Stimulated activated CD8-positive, alpha-beta memory T cell treated with anti-CD3 and anti-CD28 coated beads, Interleukin-4, amount 100 ng/mL, for 24 hours (primary cell): ENCODE data around the gene ZBTB38.

Source experiments
- DNase-seq: peaks from one replicate; pipeline ENCODE4 v3.0.0-alpha.2; 2020; ENCODE audit warnings: low read depth

Gene ZBTB38

GRCh38 chr3:141405591-141405990 is 37.3 kb downstream of the ZBTB38 start:
- DNase-seq = no peak

DNA sequence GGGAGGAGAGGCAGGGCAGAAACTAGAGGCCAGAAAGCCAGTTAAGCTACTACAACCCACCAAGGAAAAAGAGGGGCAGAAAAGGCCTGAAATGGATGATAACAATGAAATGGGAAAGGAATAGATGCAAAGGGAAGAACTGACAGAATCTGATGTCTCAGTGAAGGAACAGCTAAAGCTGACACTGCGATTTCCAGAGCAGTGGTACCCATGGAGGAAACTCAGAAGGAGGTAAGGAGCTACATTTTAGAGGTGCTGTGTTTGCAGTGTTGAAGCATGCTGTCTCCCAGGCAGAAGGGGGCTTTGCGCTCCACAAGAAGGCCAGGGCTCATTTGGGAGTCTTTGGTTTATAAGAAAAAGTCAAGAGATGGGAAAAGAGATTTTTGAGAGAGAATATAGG is 38.0 kb downstream of the ZBTB38 start:
- no peak for DNase-seq

GRCh38 chr3:141407047-141407446 is 38.7 kb downstream of the ZBTB38 start:
- no peak for DNase-seq

DNA sequence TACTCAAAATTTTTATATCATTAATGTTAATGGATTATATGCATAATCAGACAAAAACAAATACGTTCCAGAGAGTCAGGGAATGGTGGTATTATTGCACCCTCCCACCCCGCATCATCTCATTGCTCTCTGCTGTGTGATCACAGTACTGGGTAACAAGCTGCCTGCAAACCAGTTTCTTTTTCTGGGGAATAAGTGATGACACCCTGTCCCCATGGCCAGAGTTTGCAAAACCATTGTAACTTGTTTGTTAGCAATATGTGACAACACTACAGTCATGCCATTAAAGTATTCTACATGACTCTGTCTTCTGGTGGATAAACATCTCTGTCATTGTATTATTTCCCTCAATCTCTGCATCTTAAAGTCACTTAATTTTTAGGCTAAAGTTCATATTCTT is 39.5 kb downstream of the ZBTB38 start:
- DNase-seq = no peak

GRCh38 chr3:141408596-141408995 is 40.3 kb downstream of the ZBTB38 start:
- no peak for DNase-seq

- no peak for DNase-seq
Observed at GRCh38 chr3:141409940-141410241, 41.6 kb downstream of the ZBTB38 start.

GRCh38 chr3:141410408-141410807 is 42.1 kb downstream of the ZBTB38 start:
- no peak for DNase-seq

GRCh38 chr3:141410846-141411245 is 42.5 kb downstream of the ZBTB38 start:
- no peak for DNase-seq

DNA sequence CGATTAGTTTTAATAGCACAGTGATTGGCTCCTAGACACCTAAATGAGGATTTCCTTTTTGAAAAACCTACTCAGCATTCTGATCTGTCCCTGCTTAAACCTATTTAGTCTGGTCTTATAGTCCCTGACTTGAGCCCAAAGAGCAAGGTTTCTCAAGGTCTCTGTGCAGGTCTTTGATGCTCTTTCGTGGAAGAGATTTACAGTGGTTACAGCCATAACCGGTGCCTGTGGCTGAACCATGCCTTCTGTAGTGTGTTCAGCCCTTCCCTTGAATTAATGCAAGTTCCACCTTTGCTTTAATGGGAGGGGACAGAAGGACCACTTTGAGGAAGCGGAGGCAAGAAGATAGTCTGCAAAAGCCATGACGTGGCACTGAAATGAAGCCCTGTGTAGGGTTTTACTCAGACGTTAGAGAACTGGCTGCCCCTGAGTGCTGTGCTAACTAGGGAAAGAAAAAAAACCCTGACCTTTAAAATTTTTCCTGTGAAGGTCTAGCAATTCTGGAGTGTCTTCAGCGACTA is 43.0 kb downstream of the ZBTB38 start:
- peak; percentile 12 for DNase-seq

DNA sequence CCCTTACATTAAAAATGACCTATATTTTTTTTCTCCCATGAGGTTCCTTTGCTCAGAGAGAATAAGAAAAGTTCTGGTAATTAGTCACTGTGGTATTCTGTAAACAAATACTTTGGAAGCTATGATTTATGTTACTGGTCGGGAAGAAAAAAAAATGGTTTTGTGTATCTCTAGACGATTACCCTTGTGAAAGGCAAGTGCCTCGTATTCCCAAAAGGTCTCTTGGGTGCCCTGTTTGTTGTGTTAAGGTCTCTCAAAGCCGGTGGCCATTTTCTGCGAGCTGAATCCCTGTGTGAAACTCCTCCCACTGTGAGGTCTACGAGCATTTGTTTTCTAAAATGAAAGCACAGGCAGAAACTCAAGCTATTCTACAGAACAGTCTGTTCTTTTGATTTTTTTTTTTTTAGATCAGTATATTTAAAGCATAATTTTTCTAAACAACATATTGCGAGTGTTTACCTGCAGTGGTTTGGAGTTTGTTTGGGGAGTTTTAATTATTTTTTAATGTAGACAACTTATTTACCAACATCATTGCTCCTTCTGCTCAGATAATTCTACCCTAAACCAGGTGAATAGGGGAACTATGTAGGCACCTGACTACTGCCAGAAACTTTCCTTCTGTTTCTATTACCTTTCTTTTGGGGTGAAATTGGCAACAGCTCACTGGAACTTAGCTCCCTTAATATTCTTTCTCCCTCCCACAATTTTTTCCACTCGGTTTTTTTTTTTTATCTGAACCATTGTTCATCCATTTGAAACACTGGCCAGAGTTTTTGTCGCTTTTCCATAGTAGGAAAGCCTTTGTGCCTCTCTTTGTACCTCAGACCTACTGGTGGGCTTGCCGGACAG is 44.0 kb downstream of the ZBTB38 start:
- DNase-seq = peak; percentile 17

GRCh38 chr3:141412936-141413354 is 44.6 kb downstream of the ZBTB38 start:
- DNase-seq = no peak

- no peak for DNase-seq
Observed at GRCh38 chr3:141413391-141413790, 45.1 kb downstream of the ZBTB38 start.

DNA sequence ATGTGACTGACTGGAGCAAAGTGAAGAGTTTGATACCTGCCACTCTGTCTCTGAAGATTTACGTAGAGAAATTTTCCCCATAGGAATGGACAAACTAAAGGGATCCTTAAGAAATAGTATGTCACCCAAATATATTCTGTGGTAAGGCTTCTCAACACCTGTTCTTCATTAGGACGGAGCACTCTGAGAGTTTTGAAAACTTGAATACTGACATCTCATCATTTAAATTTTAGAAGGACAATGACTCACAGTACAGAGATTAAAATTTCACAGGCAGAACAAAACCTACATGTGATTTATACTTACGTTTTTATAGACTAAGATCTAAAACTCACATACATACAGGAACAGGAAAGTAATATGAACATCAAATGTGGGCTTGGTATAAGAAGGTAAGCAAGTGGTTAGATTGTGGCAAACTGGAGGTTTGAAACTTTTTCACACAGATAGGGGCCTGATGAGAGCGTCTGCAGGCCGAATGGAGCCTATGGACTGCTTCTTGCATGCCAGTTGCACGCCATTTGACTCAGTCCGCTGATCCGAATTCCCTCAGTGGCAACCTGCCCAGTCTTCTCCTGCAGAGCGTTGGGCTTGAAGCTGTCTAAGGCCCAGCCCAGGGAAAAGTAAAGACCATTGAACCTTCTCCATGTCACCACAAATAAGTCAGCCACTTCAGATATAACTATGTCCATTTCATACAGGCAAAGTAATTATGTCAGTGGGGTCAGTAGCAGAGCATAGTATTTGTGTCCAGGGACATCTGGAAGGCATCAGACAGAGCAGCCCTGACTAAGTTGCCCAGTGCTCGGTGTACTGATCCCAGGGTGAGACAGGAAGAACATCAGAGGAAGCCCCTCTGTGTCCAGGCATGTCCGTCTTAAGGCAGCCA is 45.7 kb downstream of the ZBTB38 start:
- DNase-seq = no peak

DNA sequence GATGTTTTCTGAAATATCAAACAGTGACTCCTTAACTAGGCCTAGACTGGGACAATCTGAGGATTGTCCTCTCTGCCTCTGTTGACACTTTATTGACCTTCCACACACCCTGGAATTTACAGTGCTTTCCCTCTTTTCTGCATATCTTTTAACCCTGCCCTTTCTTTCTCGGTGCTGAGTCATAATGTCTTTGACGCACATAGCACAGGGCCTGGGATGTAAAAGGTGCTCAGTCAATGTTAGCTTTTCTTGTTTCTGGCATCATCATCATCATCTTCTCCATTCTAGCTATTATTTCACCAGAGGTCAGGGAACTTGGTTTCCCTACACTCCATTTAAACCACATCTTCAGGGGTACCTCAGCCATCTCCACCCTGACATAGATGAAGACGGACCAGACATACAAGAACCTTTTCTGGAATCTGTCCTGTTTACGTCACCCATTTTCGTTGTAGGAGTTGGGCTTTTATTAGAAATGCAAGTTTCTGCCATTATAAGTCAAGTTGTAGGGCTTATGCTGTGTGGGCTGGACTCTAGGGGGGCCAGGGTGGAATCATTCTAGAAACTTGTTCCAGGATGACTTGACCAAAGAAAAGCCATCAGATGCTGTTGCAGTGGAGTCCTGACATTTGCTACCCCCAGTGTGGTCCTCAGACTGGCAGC is 46.6 kb downstream of the ZBTB38 start:
- DNase-seq = no peak

- no peak for DNase-seq
Observed at GRCh38 chr3:141415953-141416352, 47.6 kb downstream of the ZBTB38 start.
